Measurements from ENCODE around the gene GALNT10.
"Not testable (repeated sequence)": the region's sequence is repeated elsewhere in the genome, so short reads cannot be mapped to it uniquely, and the experiment has no call there.

- TF ChIP-seq, protein P1, sequence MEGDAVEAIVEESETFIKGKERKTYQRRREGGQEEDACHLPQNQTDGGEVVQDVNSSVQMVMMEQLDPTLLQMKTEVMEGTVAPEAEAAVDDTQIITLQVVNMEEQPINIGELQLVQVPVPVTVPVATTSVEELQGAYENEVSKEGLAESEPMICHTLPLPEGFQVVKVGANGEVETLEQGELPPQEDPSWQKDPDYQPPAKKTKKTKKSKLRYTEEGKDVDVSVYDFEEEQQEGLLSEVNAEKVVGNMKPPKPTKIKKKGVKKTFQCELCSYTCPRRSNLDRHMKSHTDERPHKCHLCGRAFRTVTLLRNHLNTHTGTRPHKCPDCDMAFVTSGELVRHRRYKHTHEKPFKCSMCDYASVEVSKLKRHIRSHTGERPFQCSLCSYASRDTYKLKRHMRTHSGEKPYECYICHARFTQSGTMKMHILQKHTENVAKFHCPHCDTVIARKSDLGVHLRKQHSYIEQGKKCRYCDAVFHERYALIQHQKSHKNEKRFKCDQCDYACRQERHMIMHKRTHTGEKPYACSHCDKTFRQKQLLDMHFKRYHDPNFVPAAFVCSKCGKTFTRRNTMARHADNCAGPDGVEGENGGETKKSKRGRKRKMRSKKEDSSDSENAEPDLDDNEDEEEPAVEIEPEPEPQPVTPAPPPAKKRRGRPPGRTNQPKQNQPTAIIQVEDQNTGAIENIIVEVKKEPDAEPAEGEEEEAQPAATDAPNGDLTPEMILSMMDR (IDR thresholded peaks at IDR 0.05; ENCODE audit: borderline replicate concordance, extremely low read depth, low read length, poor library complexity, severe bottlenecking) = not testable (repeated sequence)
- TF ChIP-seq EZH2 (IDR thresholded peaks at IDR 0.05; ENCODE audit: borderline replicate concordance, low read depth, low read length, severe bottlenecking) = not testable (repeated sequence)
These were observed 40.1 kb upstream of the GALNT10 start for GRCh38 chr5:154150471-154150870.
